ELR (cell line): ENCODE data around the gene UTP25.

Source experiments
- DNase-seq: peaks from one replicate; pipeline ENCODE4 v3.0.0-alpha.2; 2015; ENCODE audit warnings: low read depth

The UTP25 gene

DNA sequence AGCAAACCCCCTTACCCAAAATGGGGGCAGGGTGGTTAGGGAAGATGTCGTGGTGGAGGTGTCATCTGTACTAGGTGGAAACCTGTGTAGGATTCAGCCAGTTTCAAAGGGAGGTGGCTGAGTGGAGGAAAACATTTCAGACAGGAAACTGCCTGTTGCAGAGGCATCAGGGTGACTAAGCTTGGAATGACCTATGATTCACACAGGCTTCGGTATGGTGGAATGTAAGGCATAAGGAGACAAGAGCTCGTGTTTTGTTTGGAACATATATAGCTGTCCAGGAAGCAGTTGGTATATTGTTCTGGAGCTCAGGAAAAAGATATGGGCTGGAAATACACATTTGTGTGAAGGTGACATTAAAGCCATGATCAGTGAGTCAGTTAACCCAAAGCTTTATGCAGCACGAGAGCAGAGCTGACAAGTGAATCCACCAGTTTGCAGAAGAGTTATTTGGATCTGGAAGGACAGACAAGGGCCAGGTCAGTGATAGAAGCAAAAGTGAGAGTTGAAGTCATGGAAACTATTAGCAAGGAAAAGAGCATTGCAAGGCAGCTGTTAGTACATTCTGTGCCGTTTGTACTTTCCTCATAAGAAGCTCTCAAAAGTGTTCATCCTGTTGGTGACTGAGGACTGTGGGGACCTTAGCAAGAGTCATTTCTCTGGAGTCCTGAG lies 12.2 kb downstream of the UTP25 start:
- DNase-seq: peak; percentile 97

DNA sequence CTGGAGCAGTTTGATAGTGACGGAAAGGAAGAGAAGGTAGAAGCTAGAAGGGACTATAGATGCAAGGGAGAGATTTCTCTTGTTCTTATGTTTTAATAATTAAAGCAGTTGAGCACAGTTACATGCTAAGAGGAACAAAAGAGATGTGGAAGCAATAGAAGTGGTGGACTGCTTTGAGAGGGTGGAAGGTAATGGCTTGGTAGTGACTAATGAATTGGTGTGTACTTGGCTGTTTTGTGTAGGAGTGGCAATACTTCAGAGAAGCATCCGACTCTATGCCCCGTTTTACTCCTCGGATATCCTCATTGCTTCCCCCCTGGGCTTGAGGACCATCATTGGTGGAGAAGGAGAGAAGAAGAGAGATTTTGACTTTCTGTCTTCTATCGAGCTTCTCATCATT lies 12.8 kb downstream of the UTP25 start:
- no peak for DNase-seq

- DNase-seq: no peak
These were observed 17.1 kb downstream of the UTP25 start for GRCh38 chr1:209844695-209845407.

GRCh38 chr1:209845408-209845725 lies 17.6 kb downstream of the UTP25 start:
- DNase-seq: no peak

DNA sequence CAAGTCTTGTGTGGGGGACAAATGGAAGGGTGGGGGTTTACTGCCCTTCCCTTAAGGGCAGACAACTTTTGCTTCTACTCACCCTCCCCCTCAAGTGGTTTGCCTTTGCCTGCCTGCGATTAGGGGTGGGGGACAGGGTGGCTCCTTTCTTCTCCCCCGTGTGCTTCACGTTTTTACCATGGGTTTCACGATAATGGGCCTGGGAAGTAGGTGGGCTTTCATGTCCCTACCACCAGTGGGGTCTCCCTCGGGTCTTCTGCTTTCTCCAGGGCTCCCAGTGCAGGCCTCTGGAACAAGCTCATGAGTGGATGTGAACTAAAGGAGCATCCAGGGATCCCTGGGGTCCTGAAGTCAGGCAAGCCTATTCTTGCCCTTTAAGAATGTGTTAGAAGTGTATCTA lies 21.6 kb downstream of the UTP25 start:
- DNase-seq: no peak

DNA sequence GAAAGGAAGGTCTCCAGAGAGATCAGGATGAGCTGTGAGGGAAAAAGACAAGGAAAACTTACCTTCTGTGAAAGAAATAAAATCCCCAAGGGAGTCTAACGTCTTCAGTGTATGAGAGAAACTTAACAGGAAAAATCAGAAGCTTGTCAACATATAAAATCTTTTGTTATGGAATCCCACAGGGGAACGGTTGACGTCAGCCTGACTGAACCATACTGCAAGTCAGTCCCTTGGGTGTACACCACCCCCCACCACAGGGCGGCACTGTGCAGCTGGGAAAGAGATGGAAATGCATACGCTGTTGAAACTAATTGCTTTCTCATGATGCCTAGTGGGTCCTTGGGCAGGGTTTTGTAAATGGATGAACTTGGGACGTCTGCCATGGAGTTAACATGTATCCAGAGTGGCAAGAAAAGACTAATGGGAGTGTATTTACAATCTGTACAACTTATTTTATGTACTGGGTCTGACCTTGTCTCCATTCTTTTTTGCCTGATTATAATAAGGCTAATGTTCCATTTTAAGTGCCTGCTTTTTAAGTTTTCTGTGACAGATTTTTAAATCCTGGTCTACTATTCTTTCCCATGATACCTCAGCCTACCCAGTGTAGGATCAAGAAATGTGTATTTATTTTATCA lies 22.7 kb downstream of the UTP25 start:
- peak; percentile 84 for DNase-seq

DNA sequence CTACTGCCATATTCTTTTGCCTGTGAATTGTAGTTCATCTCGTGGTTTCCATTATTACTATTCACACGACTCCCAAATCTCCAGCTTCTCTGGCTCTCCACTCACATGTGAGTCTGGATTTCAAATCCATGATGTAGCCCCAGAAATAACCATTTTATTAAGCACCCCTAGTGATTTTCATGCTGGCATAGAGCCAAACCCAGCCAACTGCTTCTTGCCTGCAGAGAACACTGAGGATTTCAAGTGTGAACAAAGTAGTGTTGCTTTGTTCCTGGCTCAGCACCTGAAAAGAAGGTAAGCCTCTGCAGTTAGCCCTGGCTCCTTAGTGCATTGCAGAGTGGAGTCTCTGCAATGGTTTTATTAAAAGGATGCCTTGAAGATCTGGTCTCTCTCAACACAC lies 25.9 kb downstream of the UTP25 start:
- DNase-seq: no peak

- no peak for DNase-seq
These were observed 26.4 kb downstream of the UTP25 start for GRCh38 chr1:209854196-209854595.

- no peak for DNase-seq
These were observed 27.2 kb downstream of the UTP25 start for GRCh38 chr1:209855006-209855405.

- no peak for DNase-seq
These were observed 27.9 kb downstream of the UTP25 start for GRCh38 chr1:209855623-209856022.

DNA sequence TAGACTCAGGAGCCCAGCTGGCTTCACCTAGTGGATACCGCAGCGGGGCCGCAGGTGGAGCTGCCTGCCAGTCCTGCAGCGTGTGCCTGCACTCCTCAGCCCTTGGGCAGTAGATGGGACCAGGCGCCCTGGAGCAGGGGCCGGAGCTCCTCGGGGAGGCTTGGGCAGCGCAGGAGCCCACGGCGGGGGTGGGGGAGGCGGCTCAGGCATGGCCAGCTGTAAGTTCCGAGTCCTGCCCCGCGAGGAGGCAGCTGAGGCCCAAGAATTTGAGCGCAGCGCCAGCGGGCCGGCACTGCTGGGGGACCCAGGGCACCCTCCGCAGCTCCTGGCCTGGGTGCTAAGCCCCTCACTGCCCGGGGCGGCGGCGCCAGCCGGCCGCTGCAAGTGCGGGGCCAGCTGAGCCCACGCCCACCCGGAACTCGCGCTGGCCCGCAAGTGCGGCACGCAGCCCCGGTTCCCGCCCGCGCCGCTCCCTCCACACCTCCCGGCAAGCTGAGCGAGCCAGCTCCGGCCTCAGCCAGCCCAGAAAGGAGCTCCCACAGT lies 30.9 kb downstream of the UTP25 start:
- no peak for DNase-seq

- peak; percentile 92 for DNase-seq
These were observed 32.6 kb downstream of the UTP25 start for GRCh38 chr1:209860293-209860881.

DNA sequence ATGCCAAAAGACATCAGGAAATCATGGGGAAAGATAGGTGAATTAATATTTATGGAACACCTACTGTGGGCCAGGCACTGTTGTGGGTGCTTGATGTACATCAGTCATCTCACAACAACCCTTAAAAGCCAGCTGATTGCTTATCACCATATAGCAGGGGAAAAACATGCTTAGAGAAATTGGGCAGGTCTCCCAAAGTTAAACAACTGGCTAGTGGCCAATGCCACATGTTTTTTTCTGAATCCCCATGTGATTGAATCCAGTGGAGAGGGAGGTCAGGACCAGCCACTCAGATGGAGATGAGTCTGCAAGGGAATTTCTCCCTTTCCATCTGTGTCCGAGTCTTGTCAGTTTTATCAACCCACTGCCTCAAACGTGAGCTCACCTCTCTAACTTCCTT lies 33.5 kb downstream of the UTP25 start:
- DNase-seq: no peak

- no peak for DNase-seq
These were observed 34.9 kb downstream of the UTP25 start for GRCh38 chr1:209862391-209863356.

DNA sequence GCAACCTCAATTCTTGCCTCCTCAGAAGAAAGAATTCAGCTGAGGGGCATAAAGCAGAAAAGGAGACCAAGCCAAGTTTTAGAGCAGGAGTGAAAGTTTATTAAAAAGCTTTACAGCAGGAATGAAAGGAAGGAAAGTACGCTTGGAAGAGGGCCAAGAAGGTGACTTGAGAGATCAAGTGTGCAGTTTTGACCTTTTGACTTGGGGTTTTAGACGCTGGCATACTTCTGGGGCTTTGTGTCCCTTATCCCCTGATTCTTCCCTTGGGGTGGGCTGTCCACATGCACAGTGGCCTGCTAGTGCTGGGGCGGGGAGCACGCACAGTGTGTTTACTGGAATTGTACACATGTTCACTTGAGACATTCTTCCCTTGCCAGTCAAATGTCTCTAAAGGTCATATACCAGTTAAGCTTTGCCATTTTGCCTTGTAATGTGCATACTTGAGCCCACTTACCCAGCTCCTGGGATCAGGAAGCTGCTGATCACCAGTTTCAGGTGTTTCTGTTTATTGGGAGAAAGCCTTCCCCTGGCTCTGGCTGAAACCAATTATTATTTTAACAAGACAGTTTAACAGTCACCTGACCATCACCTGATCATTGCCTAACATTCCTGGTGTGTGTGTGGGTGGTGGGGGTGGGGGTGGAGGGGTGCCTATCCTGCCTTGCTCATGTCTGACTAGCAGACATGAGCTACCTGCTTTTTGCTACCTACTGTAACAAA lies 36.2 kb downstream of the UTP25 start:
- DNase-seq: no peak

DNA sequence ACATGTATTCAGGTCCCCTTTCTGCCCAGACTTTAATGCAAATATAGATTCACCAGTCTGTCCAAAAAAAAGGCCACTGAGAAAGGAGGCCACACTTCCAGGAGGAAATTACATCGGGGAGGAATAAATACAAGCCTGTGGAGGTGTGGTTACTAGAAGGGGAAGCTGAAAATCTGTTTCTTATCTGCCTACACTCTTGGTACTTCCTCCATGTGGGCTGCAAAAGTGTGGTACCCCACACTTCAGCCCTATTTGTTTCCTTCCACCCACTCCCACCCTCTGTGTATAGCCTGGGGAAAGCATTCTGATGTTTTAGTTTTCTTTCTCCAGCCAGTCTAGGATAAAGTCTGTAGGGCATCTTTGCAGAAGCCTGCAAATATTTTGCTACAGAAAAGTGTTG lies 38.4 kb downstream of the UTP25 start:
- no peak for DNase-seq

DNA sequence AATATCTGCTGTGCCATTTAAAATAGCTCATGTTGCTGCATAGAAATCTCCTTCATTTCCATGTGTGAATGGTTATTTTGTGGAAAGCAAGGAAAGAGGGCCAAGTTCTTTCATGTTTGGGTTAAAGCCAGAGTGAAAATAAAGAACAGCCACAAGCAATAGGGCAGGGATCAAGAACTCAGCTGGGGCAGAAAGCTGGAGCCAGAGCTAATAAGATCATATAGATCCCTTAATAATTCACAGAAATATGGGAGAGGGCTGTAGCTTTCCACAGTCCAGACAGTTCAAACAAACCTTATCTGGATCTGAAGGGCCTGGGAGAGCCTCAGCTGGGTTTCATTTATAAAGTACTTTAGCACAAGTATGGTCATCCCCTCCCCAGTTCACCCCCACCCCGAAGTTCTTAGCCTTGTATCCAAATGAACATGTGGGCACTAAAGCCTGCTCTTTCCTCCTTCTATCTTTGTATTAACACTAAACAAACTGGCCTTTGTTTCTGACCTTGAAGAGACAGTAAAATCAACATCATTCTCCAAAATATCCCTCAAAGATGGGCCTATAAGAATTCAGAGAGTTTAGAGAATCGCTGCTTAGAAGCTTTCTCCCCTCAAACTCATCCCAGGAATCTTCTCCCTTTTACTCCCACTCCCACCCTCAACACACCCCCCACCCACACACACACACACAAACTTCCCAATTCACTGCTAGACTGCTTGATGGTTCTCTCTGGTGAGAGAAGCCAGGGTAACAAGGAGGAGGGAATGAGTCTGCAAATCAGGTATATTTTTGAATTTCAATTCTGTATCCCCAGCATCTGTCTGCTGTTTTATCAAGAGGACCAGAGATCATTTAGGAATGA lies 41.7 kb downstream of the UTP25 start:
- no peak for DNase-seq

DNA sequence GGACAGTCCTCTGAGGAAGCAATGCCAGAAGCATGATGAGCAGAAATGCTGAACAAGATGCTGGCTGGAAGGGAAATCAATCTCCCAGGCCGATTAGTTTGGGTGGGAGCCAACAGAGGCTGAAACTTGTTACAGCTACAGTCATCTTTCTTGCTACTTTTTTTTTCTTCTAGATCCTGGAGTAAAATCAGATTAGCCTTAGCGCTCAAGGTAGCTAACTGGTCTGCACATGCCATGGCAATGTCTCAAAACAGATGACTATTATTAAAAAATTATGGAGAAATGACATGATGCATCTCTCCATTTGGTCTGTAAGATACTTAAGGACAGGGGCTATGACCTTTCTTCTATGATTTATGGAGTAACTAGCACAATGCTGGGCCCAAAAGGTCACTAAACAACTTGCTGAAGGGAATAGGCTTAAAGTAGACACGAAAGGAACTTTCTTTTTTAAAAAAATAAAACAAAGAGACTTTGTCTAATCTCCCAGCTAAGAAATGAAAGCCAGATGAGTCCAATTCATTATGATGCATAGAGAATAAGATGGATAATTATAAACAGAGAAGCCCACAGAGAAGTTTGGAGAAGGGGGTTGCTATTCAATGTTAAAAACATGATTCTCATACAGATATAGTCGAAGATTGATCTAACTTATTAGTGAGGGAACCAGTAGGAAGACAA lies 42.5 kb downstream of the UTP25 start:
- peak; percentile 16 for DNase-seq

- no peak for DNase-seq
These were observed 43.2 kb downstream of the UTP25 start for GRCh38 chr1:209871006-209871405.
